ENCODE results near the gene KRT25. TPM values are rescaled to one million over a fixed set of nuclear protein-coding genes. Genes with fewer than 3 reads are reported as not detected.

The KRT25 gene
- total RNA-seq, 1 experiment from 2014 or later = not detected

- Histone ChIP-seq H3K27ac (ENCODE audit: low read depth, low read length) (no peak within 1 kb of the TSS), H3K4me3 (replicated peaks in 1 of 2; ENCODE audit: low read depth in 1 of 2, low read length in 2 of 2) (no peak within 1 kb of the TSS), H2AFZ (ENCODE audit: low read depth, low read length, poor library complexity, severe bottlenecking) (no peak within 1 kb of the TSS), H3K4me2 (ENCODE audit: low read length) (no peak within 1 kb of the TSS), H3K36me3 (ENCODE audit: control insufficient read depth in 1 of 2, insufficient read depth in 2 of 2, low read length in 2 of 2) (no peaks in the 10 kb centered on the region), H3K4me1 (ENCODE audit: control insufficient read depth in 1 of 2, insufficient read depth in 2 of 2, low read length in 2 of 2) (no peaks in the 10 kb centered on the region), H3K27me3 (ENCODE audit: insufficient read depth, low read length) (no peaks in the 10 kb centered on the region), H3K9me3 (ENCODE audit: control insufficient read depth in 1 of 2, insufficient read depth in 1 of 2, low read depth in 1 of 2, low read length in 2 of 2) (no peaks in the 10 kb centered on the region), H4K20me1 (ENCODE audit: insufficient read depth) (no peaks in the 10 kb centered on the region), H3K9me2 (ENCODE audit: insufficient read depth) (no peaks in the 10 kb centered on the region), H3K9ac (ENCODE audit: low read length) (no peak within 1 kb of the TSS), H3K79me2 (ENCODE audit: insufficient read depth, low read length) (no peaks in the 10 kb centered on the region)
- ChIA-PET RAD21 (ENCODE audit: low non-redundant PET in 1 of 2, low total read pairs in 2 of 2, uncharacterized antibody in 2 of 2, unreplicated experiment in 2 of 2) (no interaction called here), CTCF (interaction anchor here (1.2 to 2.2 kb wide), 2 partner anchors 9 to 157 kb away, joined by 3 to 5 read pairs; no protein-coding TSS in a partner anchor), POLR2A (no interaction called here)
- TF ChIP-seq MAX (IDR thresholded peaks at IDR 0.05) = no peak
- TF ChIP-seq REST (IDR thresholded peaks at IDR 0.05; ENCODE audit: low read depth) = no peak
- no peak for TF ChIP-seq EGR1 (IDR thresholded peaks at IDR 0.05; ENCODE audit: low read depth)
- TF ChIP-seq ZFX (IDR thresholded peaks at IDR 0.05) = no peak
- no peak for TF ChIP-seq POLR2AphosphoS5 (IDR thresholded peaks at IDR 0.05; ENCODE audit: low read depth, low read length)
- no peak for TF ChIP-seq YY1 (IDR thresholded peaks at IDR 0.05; ENCODE audit: extremely low read depth, insufficient replicate concordance, low read depth, low read length)
- no peak for TF ChIP-seq TCF7L2 (IDR thresholded peaks at IDR 0.05; ENCODE audit: borderline replicate concordance, extremely low read depth, insufficient read depth, insufficient read length)
- TF ChIP-seq CTCF (IDR thresholded peaks at IDR 0.05 in 2 of 3, conservative IDR thresholded peaks at IDR 0.05 in 1 of 3; ENCODE audit: borderline replicate concordance in 1 of 3, insufficient read depth in 1 of 3, low read depth in 2 of 3, low read length in 2 of 3) = no peak
- no peak for TF ChIP-seq SP1 (IDR thresholded peaks at IDR 0.05; ENCODE audit: low read depth)
- no peak for TF ChIP-seq EZH2phosphoT487 (IDR thresholded peaks at IDR 0.05; ENCODE audit: borderline replicate concordance)
- no peak for TF ChIP-seq FOSL1 (IDR thresholded peaks at IDR 0.05; ENCODE audit: low read depth)
- TF ChIP-seq ZBTB33 (IDR thresholded peaks at IDR 0.05; ENCODE audit: extremely low read depth, insufficient replicate concordance, low read length) = no peak
- no peak for TF ChIP-seq ATF3 (IDR thresholded peaks at IDR 0.05)
- no peak for TF ChIP-seq CEBPB (IDR thresholded peaks at IDR 0.05; ENCODE audit: low read depth)
- no peak for TF ChIP-seq JUND (IDR thresholded peaks at IDR 0.05)
- no peak for TF ChIP-seq RAD21 (IDR thresholded peaks at IDR 0.05; ENCODE audit: low read depth)
- TF ChIP-seq POLR2A (IDR thresholded peaks at IDR 0.05; ENCODE audit: borderline replicate concordance, extremely low read depth, insufficient read depth, insufficient read length) = no peak
- no peak for TF ChIP-seq CBX3 (IDR thresholded peaks at IDR 0.05; ENCODE audit: low read depth)
- no peak for TF ChIP-seq EZH2 (IDR thresholded peaks at IDR 0.05)
- TF ChIP-seq ZNF274 (IDR thresholded peaks at IDR 0.05; ENCODE audit: low read depth, low read length) = no peak
- no peak for ATAC-seq
- no TSS peak for BruUV-seq (replicated peaks)
- DNase-seq (ENCODE audit: low read depth, low spot score) = no peak
- intact Hi-C loops (cut with micrococcal nuclease) = no loop called here
Observed at GRCh38 chr17:40782450-40782849, 27.3 kb upstream of the KRT25 start, which contains the start of gene KRT27. KRT27 (minus strand) TSS chr17:40782550; CDS start chr17:40782493, 57 bp downstream.

All from HCT116 (cell line).